ENCODE measurements around the gene TNFAIP8L1.

GRCh38 chr19:4657262-4657661, 17.9 kb downstream of the TNFAIP8L1 start:
- TF ChIP-seq POLR2AphosphoS5 (IDR thresholded peaks at IDR 0.05; ENCODE audit: borderline replicate concordance, low read depth, low read length) (no peak), EZH2 (IDR thresholded peaks at IDR 0.05) (no peak), FOXP2 (optimal IDR thresholded peaks at IDR 0.05; ENCODE audit: control extremely low read depth, extremely low read length, insufficient read depth) (no peak)
